ENCODE data around the gene GAS2L1.
"Not testable (repeated sequence)": the region's sequence is repeated elsewhere in the genome, so short reads cannot be mapped to it uniquely, and the experiment has no call there.

Gene GAS2L1

DNA sequence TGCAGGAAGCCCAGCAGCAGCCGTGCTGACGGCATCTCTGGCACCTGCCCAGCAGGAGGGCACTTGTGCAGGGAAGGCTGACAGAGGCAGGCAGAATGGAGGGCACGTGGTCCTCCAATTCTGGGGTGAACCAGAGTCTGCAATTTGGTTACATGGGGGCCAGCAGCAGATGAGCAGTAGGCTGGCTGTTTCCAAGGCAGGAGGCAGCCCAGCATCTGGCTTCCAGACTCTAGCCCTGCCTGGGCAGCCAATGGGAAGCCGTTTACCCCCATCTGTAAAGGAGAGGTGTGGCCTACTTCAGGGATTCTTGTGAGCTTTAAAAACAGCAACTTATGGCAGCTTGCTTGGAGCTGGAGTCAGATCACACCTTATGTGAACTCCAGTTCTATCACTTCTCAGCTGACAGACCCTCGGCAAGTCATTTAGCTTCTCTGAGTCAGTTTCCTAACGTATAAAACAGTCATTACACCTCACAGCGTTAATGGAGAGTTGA is 36.9 kb downstream of the GAS2L1 start:
- no peak for DNase-seq

GRCh38 chr22:29344137-29344536 is 37.7 kb downstream of the GAS2L1 start:
- no peak for DNase-seq

DNA sequence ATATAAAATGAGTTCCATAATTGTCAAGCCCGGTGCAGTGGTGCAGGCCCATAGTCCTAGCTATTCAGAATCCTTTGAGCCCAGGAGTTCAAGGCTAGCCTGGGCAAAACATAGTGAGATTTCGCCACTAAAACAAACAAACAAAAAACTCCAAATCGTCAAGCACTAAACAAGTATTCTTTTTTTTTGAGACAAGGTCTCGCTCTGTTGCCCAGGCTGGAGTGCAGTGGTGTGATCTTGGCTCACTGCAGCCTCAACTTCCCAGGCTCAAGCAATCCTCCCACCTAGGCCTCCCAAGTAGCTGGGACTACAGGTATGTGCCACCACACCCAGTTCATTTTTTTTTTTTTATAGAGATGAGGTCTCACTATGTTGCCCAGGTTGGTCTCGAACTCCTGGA is 38.4 kb downstream of the GAS2L1 start:
- DNase-seq, result not testable (repeated sequence)

DNA sequence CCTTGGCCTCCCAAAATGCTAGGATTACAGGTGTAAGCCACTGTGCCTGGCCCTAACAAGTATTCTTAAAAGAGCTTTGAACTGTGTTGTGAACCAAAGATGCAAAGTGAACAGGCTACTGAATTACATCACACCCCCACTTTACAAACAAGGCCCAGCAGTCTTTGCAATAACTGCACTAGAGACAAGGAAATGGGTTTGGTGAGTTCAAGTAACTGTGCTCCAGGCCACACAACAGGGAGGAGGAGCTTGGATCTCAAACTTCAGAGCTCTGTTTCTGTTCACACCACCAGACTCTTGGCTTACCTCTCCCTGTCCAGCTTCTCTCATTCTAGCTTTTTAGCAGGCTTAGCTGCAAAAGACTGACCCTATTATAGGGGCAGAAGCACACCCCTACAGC is 39.5 kb downstream of the GAS2L1 start:
- no peak for DNase-seq

GRCh38 chr22:29346659-29347058 is 40.2 kb downstream of the GAS2L1 start:
- DNase-seq, result no peak

GRCh38 chr22:29348041-29348440 is 41.6 kb downstream of the GAS2L1 start:
- DNase-seq, result no peak

DNA sequence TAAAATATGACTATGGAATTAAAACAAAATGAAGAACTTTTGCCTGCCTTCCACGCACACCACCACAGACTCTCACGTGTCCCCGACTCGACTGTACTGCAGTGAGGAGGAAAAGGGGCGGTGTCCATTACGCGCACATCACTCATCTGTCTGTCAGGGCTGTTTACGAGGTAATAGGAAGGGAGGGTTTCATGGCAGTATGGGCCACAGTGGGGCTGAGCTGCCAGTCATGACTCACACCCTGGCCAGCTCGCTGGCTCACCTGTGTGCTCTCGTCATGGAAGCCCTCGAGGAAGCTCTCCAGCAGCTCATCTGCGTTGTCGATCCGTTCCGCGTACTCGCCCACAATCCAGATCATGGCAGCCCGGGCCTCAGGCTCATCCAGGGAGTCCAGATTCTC is 42.5 kb downstream of the GAS2L1 start:
- no peak for DNase-seq

GRCh38 chr22:29351042-29351441 is 44.6 kb downstream of the GAS2L1 start:
- no peak for DNase-seq

GRCh38 chr22:29351891-29352290 is 45.4 kb downstream of the GAS2L1 start:
- DNase-seq, result no peak

DNA sequence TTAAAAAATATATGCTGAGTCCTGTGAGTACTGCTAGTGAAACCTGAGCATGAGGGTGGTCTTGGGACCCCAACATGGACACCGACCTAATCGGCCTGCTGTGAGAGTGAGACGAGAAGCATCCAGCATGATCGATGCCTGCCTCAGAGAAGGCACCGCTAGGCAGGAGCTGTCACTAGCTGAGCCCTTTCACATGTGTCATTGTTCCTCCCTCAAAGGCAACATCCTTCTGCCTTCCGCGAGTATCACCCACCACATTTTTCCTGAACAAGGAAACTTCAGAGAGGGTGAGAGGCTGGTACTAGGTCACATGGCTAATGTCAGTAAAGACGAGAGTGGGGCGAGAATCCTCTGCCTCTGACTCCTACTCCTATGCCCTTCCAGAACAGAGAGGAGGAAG is 46.3 kb downstream of the GAS2L1 start:
- DNase-seq, result no peak

DNA sequence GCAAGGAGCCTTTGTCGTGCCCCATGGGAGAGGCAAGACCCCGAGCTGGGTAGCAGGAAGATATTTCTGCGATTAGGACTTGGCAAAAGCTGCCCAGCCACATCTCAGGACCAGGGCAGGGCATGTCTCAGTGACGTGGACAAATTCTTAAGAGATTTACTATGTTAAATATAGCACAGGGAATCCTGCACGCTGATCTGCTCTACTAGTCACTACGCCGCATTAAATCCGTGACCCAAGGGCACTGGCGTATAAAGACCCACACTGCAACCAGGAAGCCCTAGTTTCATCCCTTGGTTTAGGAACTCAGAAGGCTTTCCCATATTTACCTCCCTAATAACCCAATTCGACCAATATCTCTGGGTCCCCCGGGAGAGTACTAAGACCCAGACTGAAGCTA is 46.8 kb downstream of the GAS2L1 start:
- no peak for DNase-seq

GRCh38 chr22:29353860-29354259 is 47.4 kb downstream of the GAS2L1 start:
- no peak for DNase-seq

- DNase-seq, result not testable (repeated sequence)
Observed at GRCh38 chr22:29357193-29357890, 50.9 kb downstream of the GAS2L1 start.

DNA sequence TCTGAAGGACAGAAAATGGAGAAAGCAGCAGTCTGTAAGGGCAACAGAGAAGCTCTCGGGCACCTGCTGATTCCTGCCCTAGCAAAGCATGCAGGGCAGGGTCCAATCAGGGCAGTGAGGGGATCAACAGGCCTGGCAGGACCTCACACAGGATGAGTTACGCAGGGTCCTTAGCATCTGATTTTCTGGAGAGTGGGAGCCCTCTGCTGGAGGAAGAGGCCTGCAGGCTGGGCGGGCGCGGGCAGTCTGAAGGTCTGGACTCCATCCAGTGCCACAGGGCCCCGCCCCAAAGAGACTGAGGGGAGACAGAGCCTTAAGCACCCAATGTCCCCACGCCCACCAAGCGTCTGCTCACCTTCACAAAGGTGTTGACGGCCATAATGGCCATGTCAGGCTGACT is 53.0 kb downstream of the GAS2L1 start:
- no peak for DNase-seq

All from NK-92 treated with Interleukin-12 subunit alpha and Interleukin-12 subunit beta, amount 100 ng/mL, for 24 hours (cell line).